ENCODE results near the gene MYO18A.

GRCh38 chr17:29143894-29144293 is 36.3 kb downstream of the MYO18A start:
- TF ChIP-seq POLR2AphosphoS5 (IDR thresholded peaks at IDR 0.05; ENCODE audit: low read depth, low read length) = no peak
- TF ChIP-seq SIN3A (IDR thresholded peaks at IDR 0.05; ENCODE audit: borderline replicate concordance, insufficient read depth, low read length) = no peak
- TF ChIP-seq TAF1 (IDR thresholded peaks at IDR 0.05; ENCODE audit: borderline replicate concordance, insufficient read depth, low read length) = no peak
